Uterus (tissue), 4 donors: ENCODE results near the gene SLC35B1. TPM values are rescaled to one million over a fixed set of nuclear protein-coding genes. Genes with fewer than 3 reads are reported as not detected.

Experiments
- DNase-seq, 2 donors: peaks; one replicate each; pipeline ENCODE4 v3.0.0-alpha.2; 2019 to 2020
- H3K27ac ChIP-seq, 2 donors: fragments of 200-600 bp; sonication (generic); 1 replicate in 1 of 2; 2 replicates in 1 of 2; pipeline ENCODE4 v1.5.1; 2016 to 2018
- H3K27me3 ChIP-seq, 2 donors: fragments of 200-600 bp; sonication (generic); one replicate each; pipeline ENCODE4 v1.5.1; 2018 to 2019; ENCODE audit warnings: control low read depth in 1 of 2
- H3K36me3 ChIP-seq, 2 donors: fragments of 200-600 bp; sonication (generic); one replicate each; pipeline ENCODE4 v1.5.1; 2019; ENCODE audit warnings: control low read depth in 1 of 2
- H3K4me1 ChIP-seq, 2 donors: fragments of 200-600 bp; sonication (generic); one replicate each; pipeline ENCODE4 v1.5.1; 2018 to 2019; ENCODE audit warnings: control low read depth in 1 of 2
- H3K4me3 ChIP-seq, 2 donors: fragments of 200-600 bp; sonication (generic); 1 replicate in 1 of 2; 2 replicates in 1 of 2; pipeline ENCODE4 v1.5.1; 2018 to 2019; ENCODE audit warnings: mild to moderate bottlenecking in 1 of 2
- H3K9me3 ChIP-seq, 2 donors: fragments of 200-600 bp; sonication (generic); one replicate each; pipeline ENCODE4 v1.5.1; 2019; ENCODE audit warnings: control low read depth in 1 of 2
- CTCF ChIP-seq, 4 experiments: fragments of 200-600 bp in 2 of 4; fragments of 450-650 bp in 2 of 4; sonication (generic) in 2 of 4; IDR thresholded peaks; one replicate each; pipeline ENCODE4 v1.5.1; 2016 to 2019; ENCODE audit warnings: antibody characterized with exemption in 4 of 4, mild to moderate bottlenecking in 2 of 4, moderate library complexity in 1 of 4
- POLR2A ChIP-seq, 2 donors: fragments of 450-650 bp; IDR thresholded peaks; one replicate each; pipeline ENCODE4 v1.6.1; 2016; ENCODE audit warnings: antibody characterized with exemption in 2 of 2, mild to moderate bottlenecking in 1 of 2, moderate library complexity in 1 of 2
- intact Hi-C: fragments of 100-400 bp; cut with DNase I; formaldehyde crosslinking; loops from one replicate; pipeline ENCODE4 v1.15.1; 2023; ENCODE audit warnings: low total_unique reads
- total RNA-seq, 4 donors: library from RNA; depleted of rRNA in 3 of 4; stranded (reverse); fragments of >200 nt in 3 of 4; gene quantifications; one replicate each; pipeline versions ENCODE4 v1.1.0 to v1.2.4, GENCODE V29; 2014 to 2023
- donor health status: DM: yes; HTN: yes; CAD: no.

SLC35B1 gene
- total RNA-seq, 4 donors from 2014 or later = 23.6 to 49.1 (median 36.3) TPM

- Histone ChIP-seq H3K9me3 (no peaks in the 10 kb centered on the region), H3K27ac (no peak overlapping the region), H3K4me1 (no peaks in the 10 kb centered on the region), H3K4me3 (no peak overlapping the region), H3K36me3 (no peaks in the 10 kb centered on the region), H3K27me3 (no peaks in the 10 kb centered on the region)
- intact Hi-C loops = no loop called here
- no peak for DNase-seq
- TF ChIP-seq CTCF (IDR thresholded peaks at IDR 0.05) (no peak), POLR2A (IDR thresholded peaks at IDR 0.05) (no peak)
Measured at GRCh38 chr17:49715216-49715615, 7.5 kb upstream of the SLC35B1 start.

- DNase-seq = peak; percentile 36 to 49
- H3K27ac ChIP-seq = peak overlapping the region; percentile 87 to 92
- TF ChIP-seq CTCF (IDR thresholded peaks at IDR 0.05) (no peak), POLR2A (IDR thresholded peaks at IDR 0.05) (no peak)
- H3K4me3 ChIP-seq = peak overlapping the region; percentile 12 to 22
- H3K36me3 ChIP-seq = no peaks in the 10 kb centered on the region
- peaks cover 0 to 7% of the 10 kb centered on the region in 2 donors for H3K4me1 ChIP-seq
- no peaks in the 10 kb centered on the region for H3K9me3 ChIP-seq
- no peaks in the 10 kb centered on the region for H3K27me3 ChIP-seq
- intact Hi-C loops = no loop called here
Measured at GRCh38 chr17:49708515-49709183, 885 bp upstream of the SLC35B1 start.

GRCh38 chr17:49707246-49707607 is 537 bp downstream of the SLC35B1 start:
- DNase-seq = no peak
- peak overlapping the region; percentile 94 for H3K4me3 ChIP-seq
- H3K27me3 ChIP-seq = no peaks in the 10 kb centered on the region
- H3K36me3 ChIP-seq = no peaks in the 10 kb centered on the region
- peaks cover 0 to 7% of the 10 kb centered on the region in 2 donors for H3K4me1 ChIP-seq
- peak overlapping the region; percentile 87 to 92 for H3K27ac ChIP-seq
- no peaks in the 10 kb centered on the region for H3K9me3 ChIP-seq
- no peak for TF ChIP-seq CTCF (IDR thresholded peaks at IDR 0.05)
- intact Hi-C loops = no loop called here

DNA sequence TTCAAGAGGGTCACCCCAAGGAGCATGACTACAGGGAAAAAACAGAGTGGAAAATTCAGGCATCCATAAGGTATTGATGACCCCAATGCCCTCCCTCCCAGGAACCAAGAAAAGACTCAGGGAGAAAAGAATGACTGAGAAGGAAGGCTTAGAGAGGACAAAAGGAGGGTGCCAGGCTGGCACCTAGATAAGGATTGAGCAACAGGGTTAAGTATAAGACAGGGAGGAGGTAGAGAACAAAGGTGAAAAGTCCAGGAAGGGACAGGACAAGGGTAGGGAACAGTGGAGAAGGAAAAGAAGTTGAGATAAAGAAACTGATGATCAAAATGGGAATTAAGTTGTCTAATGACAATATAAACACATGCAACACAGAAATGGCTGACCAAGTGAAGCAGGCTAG is 2.5 kb downstream of the SLC35B1 start:
- intact Hi-C loops = no loop called here
- TF ChIP-seq CTCF (IDR thresholded peaks at IDR 0.05) (no peak), POLR2A (IDR thresholded peaks at IDR 0.05) (no peak)
- Histone ChIP-seq H3K36me3 (no peaks in the 10 kb centered on the region), H3K9me3 (no peaks in the 10 kb centered on the region), H3K27me3 (no peaks in the 10 kb centered on the region), H3K4me3 (no peak overlapping the region), H3K27ac (no peak overlapping the region), H3K4me1 (peaks cover 0 to 7% of the 10 kb centered on the region in 2 donors)
- DNase-seq = no peak

GRCh38 chr17:49703557-49704277 is 4.0 kb downstream of the SLC35B1 start:
- Histone ChIP-seq H3K4me1 (peaks cover 0 to 7% of the 10 kb centered on the region in 2 donors), H3K27ac (no peak overlapping the region), H3K36me3 (no peaks in the 10 kb centered on the region), H3K9me3 (no peaks in the 10 kb centered on the region), H3K4me3 (no peak overlapping the region), H3K27me3 (no peaks in the 10 kb centered on the region)
- TF ChIP-seq CTCF (IDR thresholded peaks at IDR 0.05) = peak in 3 of 4 experiments; percentile 5 to 46 (median 40)
- TF ChIP-seq POLR2A (IDR thresholded peaks at IDR 0.05) = no peak
- intact Hi-C loops = no loop called here
- DNase-seq = no peak
